Gastroesophageal sphincter (tissue), 3 donors: ENCODE results near the gene UVRAG.

Experiments used
- CTCF ChIP-seq, 4 experiments: fragments of 200-600 bp in 2 of 4; fragments of 450-650 bp in 2 of 4; sonication (generic) in 1 of 4; IDR thresholded peaks; one replicate each; pipeline ENCODE4 v1.5.1; 2017 to 2019; ENCODE audit warnings: antibody characterized with exemption in 4 of 4, mild to moderate bottlenecking in 2 of 4, moderate library complexity in 2 of 4
- EP300 ChIP-seq: sonication (generic); formaldehyde crosslinking; IDR thresholded peaks from one replicate; pipeline ENCODE4 v1.6.1; 2017; ENCODE audit warnings: antibody characterized with exemption, mild to moderate bottlenecking
- POLR2A ChIP-seq, 2 donors: fragments of 450-650 bp; IDR thresholded peaks; one replicate each; pipeline ENCODE4 v1.6.1; 2017; ENCODE audit warnings: antibody characterized with exemption in 2 of 2, mild to moderate bottlenecking in 2 of 2, moderate library complexity in 1 of 2
- POLR2AphosphoS5 ChIP-seq: sonication (generic); formaldehyde crosslinking; IDR thresholded peaks from one replicate; pipeline ENCODE4 v1.6.1; 2017; ENCODE audit warnings: antibody characterized with exemption

GRCh38 chr11:75845324-75845723 lies 30.3 kb downstream of the UVRAG start:
- TF ChIP-seq CTCF (IDR thresholded peaks at IDR 0.05) (no peak), POLR2A (IDR thresholded peaks at IDR 0.05) (no peak), POLR2AphosphoS5 (no peak), EP300 (no peak)
